PC-3 (cell line): ENCODE results near the gene UBN2.

Experiments used
- CTCF ChIP-seq: fragments of 300-600 bp; sonication (generic); conservative IDR thresholded peaks from 2 replicates; pipeline ENCODE4 v1.5.1; 2017; ENCODE audit warnings: antibody characterized with exemption, low read depth, mild to moderate bottlenecking, low read length
- EZH2 ChIP-seq: fragments of 300-600 bp; sonication (generic); IDR thresholded peaks from one replicate; pipeline ENCODE4 v1.6.1; 2017; ENCODE audit warnings: antibody characterized with exemption, mild to moderate bottlenecking, low read length; ENCODE audit not compliant: unreplicated experiment
- EZH2phosphoT487 ChIP-seq: fragments of 300-600 bp; sonication (generic); IDR thresholded peaks from 2 replicates; pipeline ENCODE4 v1.6.1; 2018; ENCODE audit warnings: mild to moderate bottlenecking, antibody characterized with exemption, low read length, borderline replicate concordance

GRCh38 chr7:139182363-139182762 lies 48.7 kb upstream of the UBN2 start:
- TF ChIP-seq EZH2 (no peak), CTCF (no peak), EZH2phosphoT487 (no peak)
